ENCODE results near the gene MCC. TPM values are rescaled to one million over a fixed set of nuclear protein-coding genes. Genes with fewer than 3 reads are reported as not detected.

The MCC gene
- total RNA-seq, 1 donor from 2014 or later, result 2.5 TPM

DNA sequence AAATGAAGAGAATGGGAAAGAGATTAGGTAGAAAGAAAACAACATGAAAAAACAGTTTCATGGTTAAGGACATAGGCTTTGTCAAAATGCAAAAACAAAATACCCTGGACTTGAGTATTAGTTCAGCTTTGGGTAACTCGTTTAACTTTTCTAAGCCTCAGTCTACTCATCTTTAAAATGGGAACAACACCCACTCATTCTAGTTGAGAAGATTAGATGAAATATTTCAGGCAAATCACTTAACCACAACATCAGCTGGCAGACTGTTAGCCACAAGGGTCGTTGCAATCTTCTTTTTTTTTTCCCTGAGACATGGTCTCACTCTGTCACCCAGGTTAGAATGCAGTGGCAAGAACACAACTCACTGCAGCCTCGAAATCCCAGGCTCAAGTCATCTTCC lies 326.0 kb downstream of the MCC start:
- no peaks in the 10 kb centered on the region for H4K20me1 ChIP-seq (ENCODE audit: low read depth)
- Mint-ChIP-seq H3K27me3 (ENCODE audit: insufficient read depth, low read depth) (no peaks in the 10 kb centered on the region), H3K36me3 (no peaks in the 10 kb centered on the region), H3K4me3 (no peak overlapping the region), H3K4me1 (peaks cover 8% of the 10 kb centered on the region), H3K27ac (no peak overlapping the region), H3K9me3 (no peaks in the 10 kb centered on the region)
- H3F3A ChIP-seq (ENCODE audit: low read depth), result peaks cover 7% of the 10 kb centered on the region
- H3K4me3 ChIP-seq, result no peak overlapping the region
- no peak overlapping the region for H3K27ac ChIP-seq
- no peak for DNase-seq (ENCODE audit: low spot score)
- no peaks in the 10 kb centered on the region for H3K27me3 ChIP-seq
- no peaks in the 10 kb centered on the region for H3K79me2 ChIP-seq (ENCODE audit: low read depth)
- H3K9ac ChIP-seq, result no peak overlapping the region
- TF ChIP-seq CTCF (IDR thresholded peaks at IDR 0.05) (no peak), EZH2 (IDR thresholded peaks at IDR 0.05) (no peak), EZH2phosphoT487 (IDR thresholded peaks at IDR 0.05) (no peak)
- no peak overlapping the region for H2AFZ ChIP-seq (replicated peaks)
- no peak overlapping the region for H3K4me2 ChIP-seq
- H3K36me3 ChIP-seq, result no peaks in the 10 kb centered on the region
- no peaks in the 10 kb centered on the region for H3K9me3 ChIP-seq (ENCODE audit: low read depth)
- H3K4me1 ChIP-seq, result peaks cover 10% of the 10 kb centered on the region

DNA sequence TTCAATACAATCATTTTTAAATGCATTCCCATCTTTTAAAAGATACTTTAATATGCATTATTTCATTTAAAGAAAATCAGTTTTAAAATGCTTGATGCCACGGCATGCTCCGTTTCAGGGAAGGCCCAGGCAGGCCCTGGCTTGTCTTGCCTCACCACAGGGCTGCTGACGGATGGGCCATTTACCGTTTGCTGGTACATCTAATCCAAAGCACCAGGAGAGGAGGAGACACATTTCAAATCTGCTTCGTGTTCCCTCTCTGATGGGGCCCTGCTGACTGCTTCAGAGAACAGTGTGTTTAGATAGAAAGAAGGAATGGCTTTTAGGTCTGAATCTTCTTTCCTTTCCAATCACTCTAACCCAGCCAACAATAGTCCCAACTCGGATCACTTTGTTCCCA lies 326.4 kb downstream of the MCC start:
- TF ChIP-seq EZH2 (IDR thresholded peaks at IDR 0.05) (no peak), CTCF (IDR thresholded peaks at IDR 0.05) (no peak), EZH2phosphoT487 (IDR thresholded peaks at IDR 0.05) (no peak)

DNA sequence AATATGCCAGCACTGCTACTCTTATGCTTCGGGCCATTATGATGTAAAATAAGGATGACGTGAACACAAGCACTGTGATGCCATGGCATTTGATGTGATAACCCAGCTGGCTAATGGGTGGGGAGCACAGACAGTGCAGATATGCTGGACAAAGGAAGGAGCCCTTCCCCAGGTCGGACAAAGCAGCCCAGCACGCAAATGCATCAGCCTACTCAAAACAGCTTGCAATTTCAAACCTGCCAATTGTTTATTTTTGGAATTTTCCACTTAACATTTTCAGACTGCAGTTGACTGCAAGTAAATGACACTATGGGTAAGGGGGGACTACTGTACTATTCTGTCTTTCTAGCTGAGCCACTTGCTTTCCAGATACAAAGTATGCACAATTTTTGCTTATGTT lies 330.4 kb downstream of the MCC start:
- no peak overlapping the region for H2AFZ ChIP-seq (replicated peaks)
- H3K4me1 Mint-ChIP-seq, result peaks cover 10% of the 10 kb centered on the region
- peaks cover 7% of the 10 kb centered on the region for H3F3A ChIP-seq (ENCODE audit: low read depth)
- H3K27ac Mint-ChIP-seq, result no peak overlapping the region
- H3K4me1 ChIP-seq, result peaks cover 10% of the 10 kb centered on the region
- no peak overlapping the region for H3K4me3 Mint-ChIP-seq
- H3K9me3 ChIP-seq (ENCODE audit: low read depth), result no peaks in the 10 kb centered on the region
- H3K27me3 ChIP-seq, result no peaks in the 10 kb centered on the region
- no peak for DNase-seq (ENCODE audit: low spot score)
- no peaks in the 10 kb centered on the region for H3K36me3 ChIP-seq
- no peaks in the 10 kb centered on the region for H4K20me1 ChIP-seq (ENCODE audit: low read depth)
- H3K4me2 ChIP-seq, result no peak overlapping the region
- no peaks in the 10 kb centered on the region for H3K36me3 Mint-ChIP-seq
- TF ChIP-seq CTCF (IDR thresholded peaks at IDR 0.05), result no peak
- no peak for TF ChIP-seq EZH2phosphoT487 (IDR thresholded peaks at IDR 0.05)
- no peak for TF ChIP-seq EZH2 (IDR thresholded peaks at IDR 0.05)
- H3K27ac ChIP-seq, result no peak overlapping the region
- no peak overlapping the region for H3K9ac ChIP-seq
- H3K9me3 Mint-ChIP-seq, result no peaks in the 10 kb centered on the region
- no peaks in the 10 kb centered on the region for H3K27me3 Mint-ChIP-seq (ENCODE audit: insufficient read depth, low read depth)
- H3K4me3 ChIP-seq, result no peak overlapping the region
- no peaks in the 10 kb centered on the region for H3K79me2 ChIP-seq (ENCODE audit: low read depth)

More for the DNA sequence above, 326.4 kb downstream of the MCC start:
- Histone ChIP-seq H3K27me3 (no peaks in the 10 kb centered on the region), H3K4me3 (no peak overlapping the region), H3K4me1 (peaks cover 10% of the 10 kb centered on the region), H3K9me3 (ENCODE audit: low read depth) (no peaks in the 10 kb centered on the region), H3K36me3 (no peaks in the 10 kb centered on the region), H3F3A (ENCODE audit: low read depth) (peaks cover 7% of the 10 kb centered on the region), H4K20me1 (ENCODE audit: low read depth) (no peaks in the 10 kb centered on the region), H3K79me2 (ENCODE audit: low read depth) (no peaks in the 10 kb centered on the region), H3K9ac (no peak overlapping the region), H2AFZ (replicated peaks) (no peak overlapping the region), H3K4me2 (no peak overlapping the region), H3K27ac (no peak overlapping the region)
- no peak overlapping the region for H3K27ac Mint-ChIP-seq
- DNase-seq (ENCODE audit: low spot score), result peak; percentile 17
- peaks cover 6% of the 10 kb centered on the region for H3K4me1 Mint-ChIP-seq
- no peaks in the 10 kb centered on the region for H3K36me3 Mint-ChIP-seq
- no peaks in the 10 kb centered on the region for H3K27me3 Mint-ChIP-seq (ENCODE audit: insufficient read depth, low read depth)
- H3K4me3 Mint-ChIP-seq, result no peak overlapping the region
- no peaks in the 10 kb centered on the region for H3K9me3 Mint-ChIP-seq
